Motor neuron (in vitro differentiated cells): ENCODE results near the gene CHAD. TPM values are rescaled to one million over a fixed set of nuclear protein-coding genes. Genes with fewer than 3 reads are reported as not detected.

Source experiments
- ATAC-seq, 8 experiments: fragments of 200-7000 bp; cut with Tn5 transposase; replicated peaks in 6 of 8; 2 replicates each; pipeline ENCODE4 v1.8.0; 2021; ENCODE audit warnings: mild to moderate bottlenecking in 8 of 8, moderate library complexity in 8 of 8
- H3K27ac ChIP-seq, 2 donors: fragments of 250-450 bp; sonication (Bioruptor Pico); 2 replicates each; pipeline ENCODE4 v1.9.0; 2021; ENCODE audit warnings: antibody characterized with exemption in 2 of 2, mild to moderate bottlenecking in 2 of 2, moderate library complexity in 1 of 2
- H3K4me1 ChIP-seq, 2 donors: fragments of 250-450 bp; sonication (Bioruptor Pico); replicated peaks in 1 of 2; 2 replicates each; pipeline ENCODE4 v1.6.1; 2021; ENCODE audit warnings: antibody characterized with exemption in 2 of 2, mild to moderate bottlenecking in 2 of 2, moderate library complexity in 1 of 2
- H3K4me3 ChIP-seq, 5 donors: fragments of 250-450 bp; sonication (Bioruptor Pico); 2 replicates each; pipeline ENCODE4 v1.9.0; 2021; ENCODE audit warnings: antibody characterized with exemption in 5 of 5, mild to moderate bottlenecking in 5 of 5, moderate library complexity in 4 of 5
- WGBS, 10 experiments: fragments of 450-650 bp; shearing (Covaris generic); methylation state at CpG; one replicate each; pipeline ENCODE4 v1.0.0; 2022; 5-methylcytosine and 5-hydroxymethylcytosine counted together
- in situ Hi-C, 9 experiments: fragments of 400-800 bp; cut with MboI; loops; one replicate each; pipeline ENCODE4 v1.15.0; 2021; ENCODE audit warnings: low sequenced_read_pairs in 9 of 9, low pct_unique_long_range_greater_than_20kb in 2 of 9; ENCODE audit not compliant: unreplicated experiment in 9 of 9
- total RNA-seq, 8 experiments: library from RNA; unstranded; fragments of 300-600 nt; gene quantifications; 2 replicates each; pipeline versions ENCODE4 v1.2.3 to v1.2.4, GENCODE V29; 2022

Gene CHAD
- total RNA-seq, 8 experiments from 2014 or later, result 0.11 to 3.0 (median 0.66) TPM

DNA sequence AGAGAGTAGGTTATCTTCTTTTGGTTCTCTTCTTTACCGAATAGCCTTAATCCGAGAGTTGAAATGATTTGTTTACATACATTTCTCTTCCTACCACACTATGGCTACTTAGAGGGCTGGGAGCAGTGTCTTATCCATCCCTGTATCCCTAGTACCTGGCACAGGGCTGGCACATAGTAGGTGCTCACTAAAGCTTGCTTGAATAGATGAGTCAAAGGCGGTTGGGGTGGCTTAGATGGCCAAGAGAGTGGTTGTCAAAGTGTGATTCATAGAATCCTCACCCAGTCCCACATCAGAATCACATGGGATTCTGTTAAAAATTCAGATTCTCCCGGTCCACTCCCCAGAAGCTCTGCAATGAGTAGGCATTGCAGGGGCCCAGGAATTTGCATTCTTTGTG, 11.1 kb downstream of the CHAD start:
- Histone ChIP-seq H3K4me1 (no peaks in the 10 kb centered on the region), H3K4me3 (no peak overlapping the region), H3K27ac (no peak overlapping the region)
- no peak for ATAC-seq
- 38 to 100% (median 89%) methylated on average over 1 to 2 of the region's 4 CpGs; no CpG with 5 or more reads in 4 of the 10 experiments for WGBS, 10 experiments
- in situ Hi-C loops, result no loop called here

DNA sequence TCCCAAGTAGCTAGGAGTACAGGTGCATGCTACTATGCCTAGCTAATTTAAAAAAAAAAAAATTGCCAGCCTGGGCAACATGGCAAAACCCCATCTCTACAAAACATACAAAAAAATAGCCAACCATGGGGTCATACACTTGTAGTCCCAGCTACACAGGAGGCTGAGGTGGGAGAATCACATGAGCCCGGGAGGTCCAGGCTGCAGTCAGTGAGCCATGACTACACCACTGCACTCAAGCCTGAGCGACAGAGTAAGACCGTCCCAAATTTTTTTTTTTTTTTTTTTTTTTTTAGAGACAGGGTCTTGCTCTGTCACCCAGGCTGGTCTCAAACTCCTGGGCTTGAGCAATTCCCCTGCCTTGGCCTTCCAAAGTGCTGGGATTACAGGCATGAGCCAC, 14.8 kb downstream of the CHAD start:
- in situ Hi-C loops, result no loop called here
- Histone ChIP-seq H3K4me1 (no peaks in the 10 kb centered on the region), H3K4me3 (no peak overlapping the region), H3K27ac (no peak overlapping the region)
- no peak for ATAC-seq
- 80 to 100% (median 97%) methylated on average over 1 to 3 of the region's 3 CpGs; no CpG with 5 or more reads in 2 of the 10 experiments for WGBS, 10 experiments

DNA sequence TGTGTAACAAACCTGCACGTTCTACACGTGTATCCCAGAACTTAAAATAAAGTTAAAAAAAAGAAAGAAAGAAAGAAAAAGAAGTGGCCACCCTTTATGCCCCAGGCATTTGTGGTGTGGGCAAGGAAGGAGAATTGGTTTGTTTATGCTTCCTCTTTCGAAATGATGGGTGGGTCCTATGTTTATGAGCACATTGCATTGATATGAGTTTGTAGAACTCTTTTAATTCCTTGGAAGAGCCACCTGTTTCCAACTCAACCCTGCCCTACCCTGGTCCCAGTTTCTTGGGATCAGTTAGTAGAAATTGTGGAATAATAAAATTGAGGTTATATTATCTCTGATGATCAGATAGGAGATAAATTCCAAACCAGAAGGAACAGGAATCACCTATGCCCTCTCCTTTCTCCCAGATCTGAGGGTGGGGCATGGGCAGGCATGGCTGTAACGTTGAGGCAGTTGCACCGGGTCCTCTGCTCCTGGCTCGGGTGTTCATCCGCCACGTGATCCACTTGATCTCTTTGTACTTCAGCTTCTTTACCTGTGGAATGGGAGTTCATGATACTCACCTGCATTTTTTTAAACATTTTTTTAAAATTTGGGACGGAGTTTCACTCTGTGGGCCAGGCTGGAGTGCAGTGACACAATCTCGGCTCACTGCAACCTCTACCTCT, 15.9 kb downstream of the CHAD start:
- ATAC-seq, result peak in 3 of 8 experiments; percentile 81 to 85 (median 83)

DNA sequence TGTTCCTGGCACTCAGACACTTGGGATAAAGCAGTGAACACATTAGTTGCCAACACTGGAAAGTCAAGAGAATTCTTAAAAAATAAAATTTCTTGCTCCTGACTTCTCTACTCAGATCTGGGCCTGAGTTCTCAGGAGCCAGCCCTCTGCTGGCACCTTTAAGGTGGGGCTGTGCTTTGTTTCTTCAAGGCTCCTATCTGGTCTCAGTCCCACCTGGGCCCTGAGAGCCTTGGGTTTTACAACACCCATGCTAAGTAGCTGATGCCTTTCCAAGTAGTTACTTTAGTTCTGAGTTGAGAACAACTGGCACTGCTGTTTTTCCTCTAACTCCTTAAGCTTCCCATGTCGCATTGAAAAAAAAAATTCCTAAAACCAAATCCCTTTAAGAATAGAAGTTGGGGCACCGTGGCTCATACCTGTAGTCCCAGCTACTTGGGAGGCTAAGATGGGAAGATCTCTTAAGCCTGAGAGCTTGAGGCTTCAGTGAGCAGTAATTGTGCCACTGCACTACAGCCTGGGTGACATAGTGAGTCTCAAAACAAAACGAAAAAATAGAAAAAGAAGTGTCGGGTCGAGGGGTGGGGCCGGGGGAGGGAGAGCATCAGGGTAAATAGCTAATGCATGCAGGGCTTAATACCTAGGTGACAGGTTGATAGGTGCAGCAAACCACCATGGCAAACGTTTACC, 16.6 kb downstream of the CHAD start:
- no peak for ATAC-seq
- 27 to 90% (median 70%) methylated on average over 1 to 7 of the region's 7 CpGs; no CpG with 5 or more reads in 1 of the 10 experiments for WGBS, 10 experiments
- in situ Hi-C loops, result no loop called here
- no peak overlapping the region for H3K4me3 ChIP-seq
- no peak overlapping the region for H3K27ac ChIP-seq
- H3K4me1 ChIP-seq, result no peaks in the 10 kb centered on the region

More for the DNA sequence above, 15.9 kb downstream of the CHAD start:
- Histone ChIP-seq H3K4me3 (no peak overlapping the region), H3K27ac (no peak overlapping the region), H3K4me1 (no peaks in the 10 kb centered on the region)
- 0 to 94% (median 76%) methylated on average over 1 to 9 of the region's 10 CpGs; no CpG with 5 or more reads in 1 of the 10 experiments for WGBS, 10 experiments
- in situ Hi-C loops, result no loop called here

DNA sequence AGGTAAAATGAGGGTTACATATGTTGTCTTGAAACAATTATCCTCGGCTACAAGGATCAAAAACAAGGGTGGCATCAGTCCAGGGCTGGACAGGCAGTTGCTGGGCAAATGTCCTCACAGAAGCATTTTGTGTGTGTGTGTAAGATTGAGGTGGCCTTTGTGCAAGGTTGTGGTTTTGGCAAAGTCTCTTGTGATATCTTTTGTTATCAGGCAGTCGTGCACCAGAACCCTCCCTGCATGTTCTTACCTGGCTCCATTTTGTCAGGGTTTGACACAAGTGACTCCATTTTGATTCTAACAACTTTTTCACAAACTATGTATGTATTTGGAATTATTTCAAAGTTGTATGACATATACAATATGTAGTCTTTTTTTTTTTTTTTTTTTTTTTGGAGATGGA, 20.0 kb downstream of the CHAD start:
- no peak overlapping the region for H3K27ac ChIP-seq
- H3K4me1 ChIP-seq, result peaks cover 0 to 1% of the 10 kb centered on the region in 2 donors
- no peak overlapping the region for H3K4me3 ChIP-seq
- in situ Hi-C loops, result no loop called here
- WGBS, 10 experiments, result 22 to 100% (median 86%) methylated on average over 1 to 2 of the region's 2 CpGs; no CpG with 5 or more reads in 4 of the 10 experiments
- no peak for ATAC-seq

DNA sequence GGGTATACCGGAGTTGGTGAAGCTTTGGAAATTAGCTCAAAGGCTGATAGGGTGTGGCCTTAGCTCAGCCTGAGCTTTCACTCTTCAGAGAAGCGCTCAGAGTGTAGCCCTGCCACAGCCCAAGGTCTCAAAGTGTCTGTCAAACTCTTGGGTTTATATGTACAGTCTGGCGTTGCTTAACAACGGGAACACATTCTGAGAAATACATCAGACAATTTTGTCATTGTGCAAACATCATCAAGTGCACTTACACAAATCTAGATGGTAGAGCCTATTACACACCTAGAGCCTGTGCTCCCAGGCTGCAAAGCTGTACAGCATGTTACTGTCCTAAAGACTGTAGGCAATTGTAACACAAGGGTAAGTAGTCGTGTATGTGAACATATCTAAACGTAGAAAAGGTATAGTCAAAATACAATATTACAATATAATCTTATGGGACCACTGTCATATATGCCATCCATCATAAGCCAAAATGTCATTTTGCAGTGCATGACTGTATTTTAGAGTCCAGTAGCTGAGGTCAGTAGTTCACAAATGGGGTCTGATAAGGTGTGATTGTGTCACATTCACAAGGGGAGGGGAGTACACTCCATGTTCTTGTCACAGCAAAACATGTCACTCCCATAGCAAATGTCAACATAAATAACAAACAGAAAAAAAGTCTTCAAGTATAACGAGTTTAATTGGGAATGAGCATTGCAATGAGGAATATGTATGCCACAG, 20.6 kb downstream of the CHAD start:
- in situ Hi-C loops, result no loop called here
- peaks cover 4 to 5% of the 10 kb centered on the region in 2 donors for H3K4me1 ChIP-seq
- WGBS, 10 experiments, result 44 to 87% (median 81%) methylated on average over 3 to 6 of the region's 7 CpGs
- no peak overlapping the region for H3K27ac ChIP-seq
- ATAC-seq, result peak in 3 of 8 experiments; percentile 18 to 20 (median 18)
- no peak overlapping the region for H3K4me3 ChIP-seq

DNA sequence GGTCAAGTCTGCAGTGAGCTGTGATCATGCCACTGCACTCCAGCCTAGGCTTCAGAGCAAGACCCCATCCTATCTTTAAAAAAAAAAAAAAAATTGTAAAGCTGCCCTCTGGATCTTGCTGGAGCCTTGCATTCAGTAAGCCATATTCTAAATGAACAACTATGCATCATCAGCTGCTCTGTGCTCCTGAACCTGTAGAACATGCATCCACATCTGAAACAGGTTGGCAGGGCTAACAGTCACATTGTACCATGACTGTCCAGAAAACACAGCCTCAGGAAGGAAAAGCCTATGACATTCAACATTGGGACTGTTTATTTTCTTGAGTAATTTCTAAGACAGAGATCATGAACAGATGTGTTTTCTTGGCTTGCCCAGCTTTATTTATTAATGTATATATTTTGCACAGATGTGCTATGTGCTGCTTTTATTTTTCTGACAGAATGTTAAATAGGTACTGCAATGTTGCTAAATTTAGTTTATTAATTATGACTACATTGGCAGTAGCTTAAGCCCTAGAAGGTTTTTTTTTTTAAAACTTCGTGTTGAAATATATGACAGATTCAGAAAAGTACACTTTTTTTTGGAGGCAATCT, 22.9 kb downstream of the CHAD start:
- ATAC-seq, result no peak

DNA sequence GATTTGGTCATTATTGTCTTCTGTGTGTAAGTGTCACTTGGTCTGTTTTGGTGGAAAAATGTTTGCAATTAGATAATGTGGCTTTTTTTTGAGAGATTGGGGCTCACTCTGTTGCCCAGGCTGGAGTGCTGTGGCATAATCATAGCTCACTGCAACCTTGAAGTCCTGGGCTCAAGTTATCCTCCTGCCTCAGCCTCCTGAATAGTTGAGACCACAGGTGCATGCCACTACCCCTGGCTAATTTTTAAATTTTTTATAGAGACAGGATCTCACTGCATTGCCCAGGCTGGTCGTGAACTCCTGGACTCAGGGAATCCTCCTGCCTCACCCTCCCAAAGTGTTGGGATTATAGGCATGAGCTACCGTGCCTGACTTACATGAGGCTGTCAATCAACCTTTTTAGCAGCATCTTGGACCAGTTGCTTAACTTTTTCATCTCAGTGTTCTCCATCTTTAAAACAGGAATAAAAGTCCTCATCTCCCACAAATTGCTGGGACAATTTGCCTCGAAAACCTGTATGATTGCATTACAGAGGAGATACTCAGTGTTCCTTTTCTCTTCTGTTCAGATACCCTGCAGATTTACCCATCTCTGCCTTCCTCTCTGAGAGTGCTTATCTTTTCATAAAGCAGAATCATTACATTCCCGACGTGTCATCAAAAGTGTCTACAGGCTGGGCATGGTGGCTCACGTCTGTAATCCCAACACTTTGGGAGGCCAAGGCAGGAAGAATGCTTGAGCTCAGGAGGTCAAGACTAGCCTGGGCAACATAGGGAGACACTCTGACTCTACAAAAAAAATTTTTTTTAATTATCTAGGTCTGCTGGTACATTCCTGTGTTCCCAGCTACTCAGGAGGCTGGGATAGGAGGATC, 23.6 kb downstream of the CHAD start:
- H3K27ac ChIP-seq, result no peak overlapping the region
- H3K4me1 ChIP-seq, result peaks cover 4 to 5% of the 10 kb centered on the region in 2 donors
- ATAC-seq, result no peak
- no peak overlapping the region for H3K4me3 ChIP-seq
- WGBS, 10 experiments, result 81 to 100% (median 89%) methylated on average over 1 to 6 of the region's 6 CpGs; no CpG with 5 or more reads in 1 of the 10 experiments
- in situ Hi-C loops, result no loop called here

More for the DNA sequence above, 22.9 kb downstream of the CHAD start:
- Histone ChIP-seq H3K4me3 (no peak overlapping the region), H3K27ac (no peak overlapping the region), H3K4me1 (peaks cover 4 to 5% of the 10 kb centered on the region in 2 donors)
- WGBS, 10 experiments, result 0 to 100% (median 66%) methylated on average over 1 of the region's 1 CpG; no CpG with 5 or more reads in 4 of the 10 experiments
- in situ Hi-C loops, result no loop called here

DNA sequence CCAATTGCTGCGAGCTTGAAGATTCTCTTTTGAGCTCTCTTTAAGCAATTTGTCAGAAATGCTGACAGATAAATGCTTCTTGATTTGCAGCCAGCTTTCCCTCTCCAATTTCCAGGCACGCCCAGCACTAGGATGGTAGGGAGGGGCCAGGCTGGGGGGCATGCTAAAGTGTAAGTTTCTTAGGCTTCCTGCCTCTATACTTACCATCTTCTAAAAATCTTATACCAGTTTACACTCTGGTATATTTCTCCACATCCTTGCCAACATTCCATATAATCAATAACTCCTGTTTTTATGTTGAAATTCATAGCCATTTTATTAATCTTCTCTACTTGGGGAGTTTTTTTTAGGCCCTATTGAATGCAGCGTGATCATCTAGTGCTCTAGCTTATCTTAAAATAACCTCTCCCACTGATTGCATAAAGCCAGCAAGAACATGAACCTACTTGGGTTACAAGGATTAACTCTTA, 25.1 kb downstream of the CHAD start:
- WGBS, 10 experiments, result 0 to 82% (median 14%) methylated on average over 1 to 3 of the region's 3 CpGs; no CpG with 5 or more reads in 1 of the 10 experiments
- in situ Hi-C loops, result no loop called here
- ATAC-seq, result peak in 3 of 8 experiments; percentile 82 to 92 (median 89)
- Histone ChIP-seq H3K27ac (no peak overlapping the region), H3K4me3 (no peak overlapping the region), H3K4me1 (peaks cover 4 to 5% of the 10 kb centered on the region in 2 donors)

DNA sequence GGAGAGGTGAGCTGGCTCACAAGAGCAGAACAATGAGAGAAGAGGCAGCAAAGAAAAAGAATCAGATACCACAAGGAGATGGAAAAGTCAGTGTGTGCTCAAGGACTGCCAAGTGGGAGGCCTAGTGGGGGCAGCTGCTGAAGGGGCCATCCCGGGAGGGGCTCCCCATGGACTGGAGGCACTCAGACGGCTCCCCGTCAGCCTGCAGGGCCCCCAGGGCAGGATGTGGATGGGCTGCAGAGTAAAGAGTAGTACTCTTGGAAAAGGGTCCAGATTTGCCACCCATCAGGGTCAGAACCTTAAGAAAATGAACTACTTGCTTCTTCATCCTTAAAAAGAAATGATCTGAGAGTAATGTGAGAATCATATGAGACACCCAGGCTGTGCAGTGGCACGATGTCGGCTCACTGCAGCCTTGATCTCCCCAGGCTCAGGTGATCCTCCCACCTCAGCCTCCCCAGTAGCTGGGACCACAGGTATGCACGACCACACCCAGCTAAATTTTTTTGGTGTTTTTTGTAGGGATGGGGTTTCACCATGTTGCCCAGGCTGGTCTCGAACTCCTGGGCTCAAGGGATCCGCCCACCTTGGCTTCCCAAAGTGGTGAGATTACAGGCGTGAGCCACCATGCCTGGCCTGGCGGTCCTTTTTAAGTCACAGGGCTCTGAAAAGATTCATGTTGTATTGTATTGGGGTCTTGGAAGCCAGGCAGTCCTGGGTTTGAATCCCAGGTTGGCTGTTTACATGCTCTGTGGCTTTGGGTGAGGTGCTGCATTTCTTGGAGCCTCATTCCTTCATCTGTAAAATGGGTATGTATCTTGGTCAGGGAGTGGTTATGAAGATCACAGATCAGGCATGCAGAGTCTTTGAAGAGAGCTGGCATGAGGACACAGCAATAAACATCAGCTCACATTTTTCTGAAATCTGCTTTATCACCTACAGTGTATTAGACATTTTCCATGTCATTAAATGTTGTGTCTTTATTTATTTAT, 27.5 kb downstream of the CHAD start:
- 67 to 91% (median 85%) methylated on average over 1 to 7 of the region's 10 CpGs; no CpG with 5 or more reads in 4 of the 10 experiments for WGBS, 10 experiments
- no peak overlapping the region for H3K27ac ChIP-seq
- in situ Hi-C loops, result no loop called here

DNA sequence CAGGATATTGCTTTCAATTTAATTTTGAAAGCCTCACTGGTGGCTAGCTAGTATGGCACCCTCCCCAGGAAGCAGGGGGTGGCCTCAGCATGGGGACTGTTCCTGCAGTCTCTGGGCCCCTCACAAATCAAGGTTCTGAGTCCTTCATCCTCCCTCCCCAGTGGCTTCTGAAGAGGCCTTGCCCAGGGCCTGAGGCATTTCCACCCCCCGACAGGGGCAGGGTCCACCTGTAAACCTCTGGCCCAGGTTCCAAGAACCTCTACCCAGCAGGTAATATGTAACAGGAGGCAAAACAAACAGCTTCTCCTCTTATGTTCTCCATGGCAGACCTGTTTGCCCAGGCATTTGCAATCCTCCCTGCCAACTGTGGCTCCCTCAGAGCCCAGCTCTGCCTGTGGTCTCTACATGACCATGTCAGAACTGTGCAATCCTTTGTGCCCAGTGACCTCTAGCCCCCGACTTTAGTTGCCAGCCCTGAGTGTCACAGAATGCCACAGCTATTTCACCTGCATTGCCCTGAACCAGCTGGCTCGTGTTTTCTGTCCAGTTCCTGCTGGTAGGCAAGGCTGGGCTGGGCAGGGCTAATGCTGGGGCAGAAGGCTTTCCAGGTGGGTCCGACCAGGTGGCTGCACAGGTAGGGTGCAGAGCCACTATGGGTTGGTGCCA, 28.4 kb downstream of the CHAD start:
- in situ Hi-C loops, result no loop called here
- Histone ChIP-seq H3K4me3 (no peak overlapping the region), H3K4me1 (peaks cover 4 to 5% of the 10 kb centered on the region in 2 donors), H3K27ac (no peak overlapping the region)
- 29 to 83% (median 68%) methylated on average over 1 to 3 of the region's 4 CpGs; no CpG with 5 or more reads in 6 of the 10 experiments for WGBS, 10 experiments
- ATAC-seq, result no peak

More for the DNA sequence above, 27.5 kb downstream of the CHAD start:
- peaks cover 4 to 5% of the 10 kb centered on the region in 2 donors for H3K4me1 ChIP-seq
- no peak for ATAC-seq
- H3K4me3 ChIP-seq, result no peak overlapping the region
